ENCODE measurements around the gene WBP2.
A peak's percentile ranks its signal among the peaks of the same experiment; 100 is the strongest.

The WBP2 gene

DNA sequence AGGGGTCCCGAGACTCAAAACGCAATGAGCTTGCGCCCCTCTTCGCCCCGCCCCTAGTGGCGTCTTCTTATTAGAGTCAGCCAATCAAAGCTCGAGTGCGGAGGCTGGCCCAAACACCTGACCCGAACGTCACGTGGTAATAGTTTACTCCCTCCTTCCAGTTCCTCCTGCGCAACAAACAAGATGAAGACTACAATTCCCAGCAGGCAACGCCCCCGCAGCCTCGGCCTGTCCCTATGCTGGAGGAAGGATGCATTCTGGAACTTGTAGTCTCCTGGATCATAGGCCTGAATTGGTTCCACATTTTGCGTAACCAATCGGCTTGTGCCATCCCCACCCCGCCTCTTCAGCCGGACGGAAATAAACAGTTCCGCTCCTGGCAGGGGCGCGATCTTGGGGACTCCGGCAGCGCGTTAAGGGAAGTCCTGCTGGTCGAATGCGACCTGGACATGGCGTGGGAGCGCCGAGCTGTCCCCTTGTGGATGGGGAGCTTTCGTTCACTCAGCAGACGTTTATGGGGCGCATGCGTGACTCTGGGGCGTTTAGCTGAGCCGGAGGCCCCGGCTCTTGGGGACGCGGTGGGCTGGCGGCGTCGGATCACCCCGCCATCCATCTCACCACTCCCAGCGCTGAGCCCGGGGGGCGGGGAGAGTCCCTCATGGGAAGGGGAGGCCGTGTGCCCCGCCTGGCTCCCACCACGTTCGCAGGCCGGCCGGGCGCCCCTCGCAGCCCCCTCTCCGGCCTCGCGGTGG is at the start of gene WBP2:
WBP2 (minus strand) TSS at position 26 of the 752 bp plus-strand sequence. CDS start 38 bp downstream, outside the sequence.
- DNase-seq = peak; percentile 99

GRCh38 chr17:75902406-75902805 is 47.3 kb upstream of the WBP2 start:
- DNase-seq = no peak

DNA sequence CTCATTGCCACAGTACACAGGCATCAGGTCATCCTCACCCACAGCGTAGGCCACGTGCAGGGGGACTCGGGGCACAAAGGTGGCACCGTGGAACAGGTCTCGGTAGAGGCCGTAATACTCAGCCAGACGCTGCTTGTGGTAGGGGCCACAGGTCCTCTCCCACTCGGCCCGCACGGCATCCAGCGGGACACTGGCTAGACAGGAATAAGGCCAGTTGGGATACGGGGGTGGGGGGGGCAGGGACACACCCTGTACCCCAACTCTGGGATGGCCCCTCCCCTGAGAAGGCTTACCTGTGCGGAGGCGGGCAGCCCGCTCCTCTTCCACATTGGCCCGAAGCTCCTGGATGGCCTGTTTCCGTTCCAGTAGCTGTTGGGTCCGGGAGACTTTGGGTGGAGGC is 46.6 kb upstream of the WBP2 start:
- DNase-seq = no peak

DNA sequence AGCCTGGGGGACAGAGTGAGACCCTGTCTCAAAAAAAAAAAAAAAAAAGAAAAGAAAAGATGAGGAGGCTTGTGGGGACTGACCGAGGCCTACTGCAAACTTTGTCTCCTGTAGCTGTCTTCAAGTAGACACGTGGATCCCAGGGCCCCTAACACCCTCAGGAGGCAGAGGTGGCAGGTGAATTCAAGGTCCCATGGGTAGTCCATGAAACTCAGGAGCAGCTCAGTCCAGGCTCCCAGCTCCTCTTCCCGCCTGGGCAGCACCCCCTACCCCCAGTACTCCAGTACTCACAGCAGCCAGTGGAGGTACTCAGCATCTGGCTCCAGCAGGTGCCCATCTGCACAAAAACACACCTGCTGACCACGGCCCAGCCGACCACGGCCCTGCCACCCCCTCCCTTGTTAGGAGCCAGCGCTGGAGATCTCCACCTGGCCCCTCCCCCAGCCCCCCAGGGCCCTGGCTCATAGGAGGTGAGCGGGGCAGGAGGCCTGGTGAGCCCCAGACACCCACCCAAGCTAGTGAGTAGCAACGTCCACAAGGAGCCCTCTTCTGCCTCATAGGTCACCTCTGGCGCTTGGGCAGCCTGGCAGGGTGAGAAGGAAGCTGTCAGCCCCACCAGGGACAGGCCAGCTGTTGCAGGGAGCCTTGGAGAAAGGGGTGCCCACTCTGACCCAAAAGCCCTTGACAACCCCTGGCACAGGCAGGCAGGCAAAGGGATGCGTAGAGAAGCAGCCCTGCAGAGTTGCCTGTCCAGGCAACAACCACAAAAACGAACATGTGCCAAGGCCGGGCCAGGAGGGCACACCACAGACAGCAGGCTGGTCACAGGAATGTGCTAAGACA is 45.8 kb upstream of the WBP2 start:
- DNase-seq = no peak

DNA sequence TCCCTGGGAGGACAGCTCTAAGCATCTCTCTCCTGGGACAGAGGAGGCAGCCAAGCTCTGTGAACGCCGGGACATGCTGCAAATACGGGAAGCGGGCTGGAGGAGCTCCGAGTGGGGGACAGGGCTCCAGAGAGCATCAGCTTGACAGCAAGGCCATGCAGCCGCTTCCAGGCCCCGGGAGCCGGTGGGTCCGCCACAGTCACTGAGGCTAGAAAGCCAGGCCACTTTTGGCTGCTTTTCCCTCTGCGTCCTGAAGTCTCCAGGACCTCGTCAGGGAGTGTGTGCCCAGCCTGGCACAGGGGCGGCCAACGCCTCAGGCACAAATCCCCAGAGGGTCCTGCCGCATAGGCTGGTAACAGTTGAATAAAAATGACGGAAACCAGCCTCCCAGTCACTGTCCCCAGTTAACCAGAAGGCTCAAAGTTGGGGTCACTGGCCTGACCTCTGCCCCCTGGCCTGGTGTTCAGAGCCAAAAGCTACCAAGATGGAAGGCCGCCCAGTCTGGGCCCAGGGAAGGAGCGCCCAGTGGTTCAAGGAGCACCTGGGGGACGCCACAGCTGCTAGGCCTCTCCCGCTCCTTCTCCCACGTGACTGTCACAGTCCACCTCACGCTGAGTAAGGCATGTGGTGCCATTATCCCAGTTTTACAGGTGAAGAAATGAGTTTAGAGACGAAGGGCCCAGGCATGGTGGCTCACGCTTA is 44.8 kb upstream of the WBP2 start:
- no peak for DNase-seq

DNA sequence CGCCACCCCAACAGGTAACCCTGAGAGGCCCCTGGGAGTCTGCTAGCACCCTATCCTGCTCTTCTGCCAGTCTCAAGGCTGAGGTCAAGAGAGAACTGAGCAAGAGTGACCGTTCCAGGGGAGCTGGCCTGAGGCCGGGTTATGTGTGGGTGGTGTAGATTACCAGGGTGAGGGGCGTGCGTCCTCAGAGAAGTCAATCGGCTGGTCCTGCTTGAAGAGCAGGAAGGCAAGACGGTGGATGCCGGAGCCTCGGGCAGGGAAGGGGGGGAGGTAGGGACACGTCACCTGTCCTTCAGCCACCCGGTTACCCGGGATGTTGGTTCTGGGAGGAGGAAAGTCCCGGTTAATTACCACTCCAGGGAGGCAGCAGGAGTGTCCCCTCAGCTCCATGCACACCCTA is 44.2 kb upstream of the WBP2 start:
- DNase-seq = no peak

- DNase-seq = no peak
Observed at GRCh38 chr17:75898791-75899190, 43.7 kb upstream of the WBP2 start.

- DNase-seq = no peak
Observed at GRCh38 chr17:75898065-75898464, 42.9 kb upstream of the WBP2 start.

DNA sequence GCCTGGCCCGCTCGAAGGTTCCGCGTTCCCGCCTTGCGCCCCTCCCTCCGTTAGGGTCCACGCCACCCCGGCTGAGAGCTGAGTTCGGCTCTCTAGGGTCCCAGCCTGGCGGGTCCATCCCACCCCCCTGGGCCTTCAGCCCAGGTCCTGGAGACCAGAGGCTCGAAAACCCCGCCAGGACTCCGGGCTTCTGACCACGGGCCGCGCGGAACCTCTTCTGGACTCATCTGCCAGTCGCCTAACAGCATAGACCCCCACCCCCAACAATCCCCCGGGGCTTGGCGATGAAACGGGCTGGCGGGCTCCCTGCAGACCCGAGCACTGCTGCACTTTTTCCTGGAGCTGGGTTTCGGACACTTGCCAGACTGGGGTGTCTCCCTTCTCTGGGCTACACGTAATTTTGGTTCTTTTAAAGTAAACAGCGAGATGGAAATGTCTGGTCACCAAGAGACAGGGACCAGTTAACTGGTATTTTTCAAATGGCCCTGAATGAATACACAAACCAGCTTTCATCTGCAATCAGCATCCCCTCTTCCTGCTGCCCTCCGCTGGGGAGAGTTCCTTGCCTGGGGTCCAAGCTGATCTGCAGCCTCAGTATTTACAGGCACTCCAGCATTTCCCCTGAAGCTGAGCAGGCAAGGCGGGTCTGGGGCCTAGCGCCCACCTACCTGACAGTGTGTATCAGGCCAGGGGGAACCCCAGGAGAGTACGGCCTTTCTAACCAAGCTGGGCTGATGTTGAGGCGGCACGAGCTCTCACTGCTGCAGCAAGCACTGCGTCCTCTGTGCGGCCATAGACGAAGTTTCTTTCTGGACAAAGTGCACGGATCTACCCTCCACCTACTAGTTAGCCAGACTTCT is 42.3 kb upstream of the WBP2 start:
- DNase-seq = peak; percentile 65

DNA sequence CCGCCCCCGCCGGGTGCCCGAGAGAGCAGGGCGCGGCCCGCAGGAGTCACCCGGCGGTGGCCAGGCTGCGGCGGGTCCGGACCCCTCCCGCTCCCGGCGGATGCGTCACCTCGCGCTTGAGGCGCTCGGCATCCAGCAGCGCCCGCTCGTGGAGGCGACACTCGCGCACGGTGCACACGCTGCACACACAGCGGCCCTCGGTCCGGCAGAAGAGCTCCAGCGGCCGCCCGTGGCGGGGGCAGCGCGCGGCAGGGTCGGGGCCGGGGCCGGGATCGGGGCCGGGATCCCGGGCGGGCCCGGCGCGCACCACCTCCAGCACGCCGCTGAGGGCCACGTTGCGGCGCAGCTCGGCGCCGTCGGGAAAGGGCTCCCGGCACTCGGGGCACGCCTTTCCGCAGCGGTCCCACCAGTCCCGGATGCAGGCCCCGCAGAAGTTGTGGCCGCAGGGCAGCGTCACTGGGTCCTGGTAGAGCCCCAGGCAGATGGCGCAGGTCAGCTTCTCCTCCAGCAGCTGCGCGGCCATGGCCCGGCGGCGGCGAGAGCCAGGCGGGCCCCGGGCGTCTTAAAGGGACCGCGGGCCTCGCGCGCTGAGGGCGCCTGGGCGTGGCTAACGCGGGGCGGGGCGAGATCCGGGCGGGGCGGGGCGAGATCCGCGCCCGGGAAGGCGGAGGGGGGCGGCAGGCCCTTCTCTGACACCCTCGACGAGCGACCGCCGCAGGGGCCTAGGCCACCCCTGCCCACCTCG is 41.5 kb upstream of the WBP2 start, which contains the start of gene TRIM65:
TRIM65 (minus strand) TSS at position 537 of the 745 bp plus-strand sequence; CDS start at position 523, 14 bp downstream.
- peak; percentile 89 for DNase-seq

- no peak for DNase-seq
Observed at GRCh38 chr17:75895370-75896155, 40.4 kb upstream of the WBP2 start.

DNA sequence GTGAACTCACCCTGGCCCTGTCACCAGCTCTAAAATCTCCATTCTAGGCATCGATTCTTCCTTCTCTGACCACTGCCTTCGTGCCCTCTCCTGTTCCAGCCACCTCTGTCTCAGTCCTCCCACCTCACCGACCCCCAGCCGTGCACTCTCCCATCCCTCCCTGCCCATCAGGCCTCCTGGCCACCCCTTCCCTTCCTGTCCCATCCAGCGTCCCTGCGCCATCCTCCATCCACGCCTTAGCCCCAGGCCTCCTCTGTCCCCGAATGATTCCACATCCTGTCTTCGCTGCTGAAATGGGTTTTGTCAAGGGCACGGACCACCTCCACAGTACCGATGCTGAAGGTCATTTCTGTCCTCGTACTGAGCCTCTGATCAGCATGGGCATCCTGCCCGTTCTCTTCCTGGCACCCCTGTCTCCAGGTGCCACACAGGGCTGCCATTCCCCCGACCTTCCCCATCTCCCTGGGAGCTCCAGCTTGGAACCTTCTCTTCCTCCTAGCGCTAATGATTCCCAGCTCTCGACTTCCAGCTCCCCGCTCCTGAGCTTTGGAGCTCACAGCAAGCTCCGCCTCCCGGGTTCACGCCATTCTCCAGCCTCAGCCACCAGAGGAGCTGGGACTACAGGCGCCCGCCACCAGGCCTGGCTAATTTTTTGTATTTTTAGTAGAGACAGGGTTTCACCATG is 39.1 kb upstream of the WBP2 start:
- no peak for DNase-seq

DNA sequence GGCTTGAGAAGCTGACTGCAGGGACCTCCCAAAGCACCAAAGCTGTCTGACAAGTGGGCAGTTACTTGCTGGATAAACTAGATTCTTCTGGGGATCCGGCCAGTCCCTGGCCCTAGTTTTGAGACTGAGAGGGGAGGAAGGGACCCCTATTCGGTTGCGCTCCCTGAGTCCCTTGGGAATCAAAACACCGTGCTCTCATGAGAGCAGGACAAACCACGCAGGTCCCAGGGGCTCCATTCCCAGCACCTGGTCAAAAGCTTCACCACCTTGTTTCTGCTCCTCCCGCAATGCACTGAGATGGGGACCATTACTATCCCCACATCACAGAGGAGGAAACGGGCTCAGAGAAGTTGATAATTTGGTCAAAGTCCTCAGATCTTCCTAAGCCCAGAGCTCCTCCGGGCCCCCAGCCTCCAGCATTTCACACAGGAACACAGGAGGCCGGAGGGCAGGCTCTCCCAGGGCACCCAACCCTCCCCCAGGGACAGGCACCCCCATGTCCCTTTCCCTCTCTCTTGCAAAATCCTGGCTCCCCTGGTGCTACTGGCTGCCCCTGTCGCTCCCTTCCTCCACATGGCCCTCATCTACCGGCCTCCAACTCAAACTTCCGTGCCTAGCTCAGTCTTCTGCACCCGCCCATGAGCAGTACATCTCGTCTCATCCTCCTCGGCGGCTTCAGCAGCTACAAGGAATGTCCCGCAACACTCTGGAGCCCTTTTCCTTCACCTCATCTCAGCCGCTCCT is 38.3 kb upstream of the WBP2 start:
- no peak for DNase-seq

DNA sequence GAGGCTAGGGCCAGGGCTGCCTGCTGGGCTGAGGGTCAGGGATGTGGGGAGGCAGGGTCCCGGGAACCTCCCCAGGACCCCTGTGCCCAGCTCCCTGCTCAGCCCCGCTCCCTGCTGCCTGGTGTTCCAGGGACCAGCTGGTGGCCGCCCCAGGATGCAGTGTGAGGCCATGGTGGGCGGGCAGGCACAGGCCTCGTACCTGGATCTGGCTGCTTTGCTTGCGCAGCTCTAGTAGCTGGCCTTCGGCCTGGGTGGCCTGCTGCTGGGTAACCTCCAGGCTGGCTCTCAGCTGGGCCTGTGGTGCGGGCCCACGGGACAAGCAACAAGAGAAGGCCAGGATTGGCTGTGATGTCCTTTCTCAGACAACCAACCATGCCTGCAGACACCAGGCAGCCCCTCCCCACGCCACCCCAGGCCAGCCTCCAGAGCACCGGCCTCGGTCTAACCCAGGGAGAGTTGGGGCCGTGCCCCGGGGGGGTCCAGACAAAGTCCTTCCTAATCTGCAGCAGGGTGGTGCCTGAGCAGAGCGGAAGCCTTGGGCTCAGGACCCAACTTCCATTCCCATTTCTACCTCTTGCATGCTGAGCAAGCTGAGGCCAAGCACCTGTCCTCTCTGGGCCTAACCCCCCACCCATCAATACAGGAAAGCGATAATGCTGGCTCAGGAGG is 37.6 kb upstream of the WBP2 start:
- DNase-seq = no peak

- DNase-seq = no peak
Observed at GRCh38 chr17:75891605-75892555, 36.7 kb upstream of the WBP2 start.

- no peak for DNase-seq
Observed at GRCh38 chr17:75891022-75891604, 36.0 kb upstream of the WBP2 start.

DNA sequence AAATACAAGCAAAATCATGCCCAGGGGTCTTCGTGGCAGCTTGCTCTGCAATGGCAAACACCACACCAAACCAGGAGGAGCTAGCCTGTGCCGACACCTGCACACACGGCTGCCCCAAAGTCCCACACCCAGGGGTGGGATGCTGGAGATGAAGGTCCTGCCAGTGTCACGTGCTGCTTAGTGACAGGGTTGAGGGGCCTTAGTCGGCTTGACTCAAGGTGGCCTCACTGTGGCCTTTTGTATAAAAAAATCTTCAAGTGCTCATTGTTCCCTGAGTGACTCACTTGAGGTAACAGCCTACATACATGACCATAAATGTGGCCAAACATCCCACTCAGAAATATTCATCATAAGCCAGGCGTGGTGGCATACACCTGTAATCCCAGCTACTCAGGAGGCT is 34.3 kb upstream of the WBP2 start:
- DNase-seq = no peak
